Measurements from ENCODE around the gene UBE2L6. TPM values are rescaled to one million over a fixed set of nuclear protein-coding genes. Genes with fewer than 3 reads are reported as not detected.

The UBE2L6 gene
- polyA plus RNA-seq, 2 of the 4 experiments (the other 2 are of a cell fraction): 14.8 to 18.2 TPM

DNA sequence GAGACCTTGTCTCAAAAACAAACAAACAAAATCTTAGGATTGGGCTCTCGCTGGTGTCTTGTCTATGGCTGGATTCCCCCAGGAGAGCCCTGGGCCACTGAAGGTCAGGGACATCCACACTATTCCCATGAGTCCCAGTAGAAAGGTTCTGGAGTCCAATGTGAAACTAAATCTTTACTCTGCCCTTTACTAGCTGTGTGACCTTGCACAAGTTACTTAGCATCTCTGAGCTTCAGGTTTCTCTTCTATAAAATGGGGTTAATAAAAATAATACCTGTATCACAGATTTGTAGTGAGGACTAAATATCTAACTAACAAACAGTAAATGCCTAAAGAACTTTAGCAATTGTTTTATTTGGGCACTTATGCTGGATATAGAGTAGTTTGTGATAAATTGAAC, 61.0 kb downstream of the UBE2L6 start:
- TF ChIP-seq JUN (IDR thresholded peaks at IDR 0.05): no peak
- TF ChIP-seq ESRRA (IDR thresholded peaks at IDR 0.05; ENCODE audit: borderline replicate concordance, low read length): no peak
- no peak for TF ChIP-seq BHLHE40 (IDR thresholded peaks at IDR 0.05; ENCODE audit: low read depth, low read length)
- no peak for TF ChIP-seq PHF8 (IDR thresholded peaks at IDR 0.05; ENCODE audit: borderline replicate concordance, low read depth)
- TF ChIP-seq NR3C1 (IDR thresholded peaks at IDR 0.05): no peak
- TF ChIP-seq, protein P1, sequence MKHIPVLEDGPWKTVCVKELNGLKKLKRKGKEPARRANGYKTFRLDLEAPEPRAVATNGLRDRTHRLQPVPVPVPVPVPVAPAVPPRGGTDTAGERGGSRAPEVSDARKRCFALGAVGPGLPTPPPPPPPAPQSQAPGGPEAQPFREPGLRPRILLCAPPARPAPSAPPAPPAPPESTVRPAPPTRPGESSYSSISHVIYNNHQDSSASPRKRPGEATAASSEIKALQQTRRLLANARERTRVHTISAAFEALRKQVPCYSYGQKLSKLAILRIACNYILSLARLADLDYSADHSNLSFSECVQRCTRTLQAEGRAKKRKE (CRISPR knock-in tag; IDR thresholded peaks at IDR 0.05; ENCODE audit: low read depth): no peak
- no peak for TF ChIP-seq TFCP2L1 (CRISPR knock-in tag; IDR thresholded peaks at IDR 0.05)
- no peak for FAIRE-seq
- POLR2A ChIA-PET: no interaction called here

DNA sequence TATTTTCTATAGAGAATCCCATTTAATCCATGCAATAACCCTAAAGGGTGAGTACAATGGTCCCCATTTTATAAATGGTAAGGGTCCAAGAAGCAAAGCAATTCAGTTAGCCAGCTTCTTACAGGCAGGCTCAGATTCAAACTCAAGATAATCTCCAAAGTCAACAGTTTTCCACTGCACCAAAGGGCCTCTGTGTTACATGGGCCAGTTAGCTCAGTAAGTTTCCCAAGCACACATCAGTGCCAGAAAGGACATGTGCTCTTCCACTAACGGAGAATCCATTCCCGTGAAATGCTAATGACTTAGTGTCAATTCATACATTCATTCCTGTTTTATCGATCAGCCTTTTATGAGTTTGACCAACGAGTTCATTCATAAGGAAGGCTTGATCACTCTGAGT, 63.0 kb downstream of the UBE2L6 start:
- TF ChIP-seq, protein P2, sequence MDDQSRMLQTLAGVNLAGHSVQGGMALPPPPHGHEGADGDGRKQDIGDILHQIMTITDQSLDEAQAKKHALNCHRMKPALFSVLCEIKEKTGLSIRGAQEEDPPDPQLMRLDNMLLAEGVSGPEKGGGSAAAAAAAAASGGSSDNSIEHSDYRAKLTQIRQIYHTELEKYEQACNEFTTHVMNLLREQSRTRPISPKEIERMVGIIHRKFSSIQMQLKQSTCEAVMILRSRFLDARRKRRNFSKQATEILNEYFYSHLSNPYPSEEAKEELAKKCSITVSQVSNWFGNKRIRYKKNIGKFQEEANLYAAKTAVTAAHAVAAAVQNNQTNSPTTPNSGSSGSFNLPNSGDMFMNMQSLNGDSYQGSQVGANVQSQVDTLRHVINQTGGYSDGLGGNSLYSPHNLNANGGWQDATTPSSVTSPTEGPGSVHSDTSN (IDR thresholded peaks at IDR 0.05): no peak
- TF ChIP-seq, protein P1 (CRISPR knock-in tag; IDR thresholded peaks at IDR 0.05; ENCODE audit: low read depth): no peak
- TF ChIP-seq, protein P3, sequence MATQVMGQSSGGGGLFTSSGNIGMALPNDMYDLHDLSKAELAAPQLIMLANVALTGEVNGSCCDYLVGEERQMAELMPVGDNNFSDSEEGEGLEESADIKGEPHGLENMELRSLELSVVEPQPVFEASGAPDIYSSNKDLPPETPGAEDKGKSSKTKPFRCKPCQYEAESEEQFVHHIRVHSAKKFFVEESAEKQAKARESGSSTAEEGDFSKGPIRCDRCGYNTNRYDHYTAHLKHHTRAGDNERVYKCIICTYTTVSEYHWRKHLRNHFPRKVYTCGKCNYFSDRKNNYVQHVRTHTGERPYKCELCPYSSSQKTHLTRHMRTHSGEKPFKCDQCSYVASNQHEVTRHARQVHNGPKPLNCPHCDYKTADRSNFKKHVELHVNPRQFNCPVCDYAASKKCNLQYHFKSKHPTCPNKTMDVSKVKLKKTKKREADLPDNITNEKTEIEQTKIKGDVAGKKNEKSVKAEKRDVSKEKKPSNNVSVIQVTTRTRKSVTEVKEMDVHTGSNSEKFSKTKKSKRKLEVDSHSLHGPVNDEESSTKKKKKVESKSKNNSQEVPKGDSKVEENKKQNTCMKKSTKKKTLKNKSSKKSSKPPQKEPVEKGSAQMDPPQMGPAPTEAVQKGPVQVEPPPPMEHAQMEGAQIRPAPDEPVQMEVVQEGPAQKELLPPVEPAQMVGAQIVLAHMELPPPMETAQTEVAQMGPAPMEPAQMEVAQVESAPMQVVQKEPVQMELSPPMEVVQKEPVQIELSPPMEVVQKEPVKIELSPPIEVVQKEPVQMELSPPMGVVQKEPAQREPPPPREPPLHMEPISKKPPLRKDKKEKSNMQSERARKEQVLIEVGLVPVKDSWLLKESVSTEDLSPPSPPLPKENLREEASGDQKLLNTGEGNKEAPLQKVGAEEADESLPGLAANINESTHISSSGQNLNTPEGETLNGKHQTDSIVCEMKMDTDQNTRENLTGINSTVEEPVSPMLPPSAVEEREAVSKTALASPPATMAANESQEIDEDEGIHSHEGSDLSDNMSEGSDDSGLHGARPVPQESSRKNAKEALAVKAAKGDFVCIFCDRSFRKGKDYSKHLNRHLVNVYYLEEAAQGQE (IDR thresholded peaks at IDR 0.05): no peak
- DNase-seq (ENCODE audit: low read depth in 1 of 2, low spot score in 1 of 2) (no peak), FAIRE-seq (no peak), ATAC-seq (no peak)
- POLR2A ChIA-PET: no interaction called here
- H3K4me3 ChIP-seq: no peak overlapping the region
- peaks cover 8% of the 10 kb centered on the region; the same call in 2 of the 3 replicates for H3K4me1 ChIP-seq
- no peaks in the 10 kb centered on the region for H3K9me3 ChIP-seq
- 78% methylated on average over 4 of the region's 4 CpGs for WGBS (ENCODE audit: missing lambda C conversion rate)
- H3K27ac ChIP-seq: no peak overlapping the region
- no peak overlapping the region for H3K4me2 ChIP-seq
- CTCF ChIA-PET: interaction anchor here (0.7 to 22.5 kb wide), 9 partner anchors 9 to 47 kb away, joined by 3 to 299 read pairs (median 4); partner anchors contain the start of genes SLC43A1 and TIMM10

More for the DNA sequence above, 61.0 kb downstream of the UBE2L6 start:
- H3K4me1 ChIP-seq: peaks cover 3% of the 10 kb centered on the region; the same call in 1 of the 3 replicates
- no peak overlapping the region for H3K4me3 ChIP-seq
- H3K4me2 ChIP-seq: no peak overlapping the region
- 58% methylated on average over 1 of the region's 1 CpG for WGBS (ENCODE audit: missing lambda C conversion rate)
- no peak for ATAC-seq
- CTCF ChIA-PET: interaction anchor here (0.8 to 22.5 kb wide), 7 partner anchors 13 to 161 kb away, joined by 3 to 299 read pairs (median 4); partner anchors contain the start of genes RTN4RL2 and TIMM10
- no peaks in the 10 kb centered on the region for H3K9me3 ChIP-seq
- no peak overlapping the region for H3K27ac ChIP-seq
- DNase-seq (ENCODE audit: low read depth in 1 of 2, low spot score in 1 of 2): no peak

DNA sequence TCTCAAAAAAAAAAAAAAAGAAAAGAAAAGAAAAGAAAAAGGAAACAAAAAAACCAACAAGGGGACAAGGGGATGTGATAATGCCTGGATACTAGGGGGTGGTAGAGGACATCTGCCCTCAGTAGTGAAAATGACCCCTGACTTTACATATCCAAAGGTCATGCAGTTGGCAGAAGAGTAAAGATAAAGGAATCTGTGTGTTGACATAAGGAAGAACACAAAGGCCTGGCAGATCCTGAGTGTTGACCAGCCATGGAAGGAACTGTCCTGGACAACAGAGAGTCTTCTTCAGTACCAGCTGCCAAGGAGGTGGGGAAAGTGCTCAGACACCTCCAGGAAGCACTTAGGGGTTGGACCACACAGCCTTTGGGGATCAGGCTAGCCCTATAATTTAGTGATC, 64.6 kb downstream of the UBE2L6 start:
- ATAC-seq: no peak
- POLR2A ChIA-PET: no interaction called here
- no peak overlapping the region for H3K27ac ChIP-seq
- TF ChIP-seq, protein P4, sequence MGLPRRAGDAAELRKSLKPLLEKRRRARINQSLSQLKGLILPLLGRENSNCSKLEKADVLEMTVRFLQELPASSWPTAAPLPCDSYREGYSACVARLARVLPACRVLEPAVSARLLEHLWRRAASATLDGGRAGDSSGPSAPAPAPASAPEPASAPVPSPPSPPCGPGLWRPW (IDR thresholded peaks at IDR 0.05): no peak
- TF ChIP-seq MAFK (IDR thresholded peaks at IDR 0.05; ENCODE audit: partially characterized antibody) (no peak), RCOR1 (IDR thresholded peaks at IDR 0.05; ENCODE audit: low read depth, low read length) (no peak), BHLHE40 (IDR thresholded peaks at IDR 0.05; ENCODE audit: low read depth, low read length) (no peak), ZNF302 (CRISPR knock-in tag; IDR thresholded peaks at IDR 0.05) (no peak), PHF8 (IDR thresholded peaks at IDR 0.05; ENCODE audit: borderline replicate concordance, low read depth) (no peak), CEBPB (IDR thresholded peaks at IDR 0.05) (no peak), ZC3H11A (IDR thresholded peaks at IDR 0.05) (no peak), FOSB (CRISPR knock-in tag; IDR thresholded peaks at IDR 0.05) (no peak), TFCP2L1 (CRISPR knock-in tag; IDR thresholded peaks at IDR 0.05) (no peak), POLR2A (IDR thresholded peaks at IDR 0.05; ENCODE audit: low read length) (no peak), HOXB13 (CRISPR knock-in tag; IDR thresholded peaks at IDR 0.05; ENCODE audit: low read depth) (no peak), POLR2AphosphoS2 (conservative IDR thresholded peaks at IDR 0.05; ENCODE audit: low read length) (no peak)
- TF ChIP-seq, protein P5, sequence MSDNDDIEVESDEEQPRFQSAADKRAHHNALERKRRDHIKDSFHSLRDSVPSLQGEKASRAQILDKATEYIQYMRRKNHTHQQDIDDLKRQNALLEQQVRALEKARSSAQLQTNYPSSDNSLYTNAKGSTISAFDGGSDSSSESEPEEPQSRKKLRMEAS (IDR thresholded peaks at IDR 0.05): no peak
- TF ChIP-seq, protein P6, sequence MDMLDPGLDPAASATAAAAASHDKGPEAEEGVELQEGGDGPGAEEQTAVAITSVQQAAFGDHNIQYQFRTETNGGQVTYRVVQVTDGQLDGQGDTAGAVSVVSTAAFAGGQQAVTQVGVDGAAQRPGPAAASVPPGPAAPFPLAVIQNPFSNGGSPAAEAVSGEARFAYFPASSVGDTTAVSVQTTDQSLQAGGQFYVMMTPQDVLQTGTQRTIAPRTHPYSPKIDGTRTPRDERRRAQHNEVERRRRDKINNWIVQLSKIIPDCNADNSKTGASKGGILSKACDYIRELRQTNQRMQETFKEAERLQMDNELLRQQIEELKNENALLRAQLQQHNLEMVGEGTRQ (IDR thresholded peaks at IDR 0.05): no peak
- TF ChIP-seq, protein P7, sequence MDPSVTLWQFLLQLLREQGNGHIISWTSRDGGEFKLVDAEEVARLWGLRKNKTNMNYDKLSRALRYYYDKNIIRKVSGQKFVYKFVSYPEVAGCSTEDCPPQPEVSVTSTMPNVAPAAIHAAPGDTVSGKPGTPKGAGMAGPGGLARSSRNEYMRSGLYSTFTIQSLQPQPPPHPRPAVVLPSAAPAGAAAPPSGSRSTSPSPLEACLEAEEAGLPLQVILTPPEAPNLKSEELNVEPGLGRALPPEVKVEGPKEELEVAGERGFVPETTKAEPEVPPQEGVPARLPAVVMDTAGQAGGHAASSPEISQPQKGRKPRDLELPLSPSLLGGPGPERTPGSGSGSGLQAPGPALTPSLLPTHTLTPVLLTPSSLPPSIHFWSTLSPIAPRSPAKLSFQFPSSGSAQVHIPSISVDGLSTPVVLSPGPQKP (IDR thresholded peaks at IDR 0.05; ENCODE audit: low read depth, low read length): no peak
- FAIRE-seq: no peak
- no peak overlapping the region for H3K4me3 ChIP-seq
- no peak for DNase-seq (ENCODE audit: low read depth in 1 of 2, low spot score in 1 of 2)
- peaks cover 11% of the 10 kb centered on the region; the same call in 2 of the 3 replicates for H3K4me1 ChIP-seq
- CTCF ChIA-PET: interaction anchor here (0.6 to 22.5 kb wide), 9 partner anchors 9 to 141 kb away, joined by 3 to 299 read pairs (median 7); partner anchors contain the start of genes SLC43A1 and TIMM10
- no peaks in the 10 kb centered on the region for H3K9me3 ChIP-seq
- no peak overlapping the region for H3K4me2 ChIP-seq

All from A549 (cell line).